ENCODE measurements around the gene TARBP1. TPM values are rescaled to one million over a fixed set of nuclear protein-coding genes. Genes with fewer than 3 reads are reported as not detected.
"Not testable (repeated sequence)": the region's sequence is repeated elsewhere in the genome, so short reads cannot be mapped to it uniquely, and the experiment has no call there.

TARBP1 gene
- polyA plus RNA-seq, 12 donors = 17.6 to 62.7 (median 36.1) TPM; not detected in 1

DNA sequence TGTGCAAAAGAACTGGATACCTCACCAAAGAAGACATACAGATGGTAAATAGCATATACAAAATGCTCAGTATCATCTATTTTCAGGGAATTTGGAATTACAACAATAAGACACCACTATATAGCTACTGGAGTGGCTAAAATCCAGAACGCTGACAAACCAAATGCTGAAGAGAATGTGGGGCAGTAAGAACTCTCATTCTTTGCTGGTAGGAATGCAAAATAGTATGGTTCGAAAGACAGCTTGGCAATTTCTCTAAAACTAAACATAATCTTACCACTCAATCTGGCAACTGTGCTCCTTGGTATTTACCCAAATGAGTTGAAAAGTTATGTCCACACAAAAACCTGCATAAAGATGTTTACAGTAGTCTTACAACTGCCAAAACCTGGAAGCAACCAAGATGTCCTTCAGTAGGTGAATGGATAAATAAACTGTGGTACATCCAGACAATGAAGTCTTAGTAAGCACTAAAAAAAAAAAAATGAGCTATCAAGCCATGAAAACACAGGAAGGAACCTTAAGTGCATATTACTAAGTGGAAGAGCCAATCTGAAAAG, 26.5 kb downstream of the TARBP1 start:
- no peak for DNase-seq

GRCh38 chr1:234440348-234440747, 38.6 kb downstream of the TARBP1 start:
- DNase-seq = no peak

DNA sequence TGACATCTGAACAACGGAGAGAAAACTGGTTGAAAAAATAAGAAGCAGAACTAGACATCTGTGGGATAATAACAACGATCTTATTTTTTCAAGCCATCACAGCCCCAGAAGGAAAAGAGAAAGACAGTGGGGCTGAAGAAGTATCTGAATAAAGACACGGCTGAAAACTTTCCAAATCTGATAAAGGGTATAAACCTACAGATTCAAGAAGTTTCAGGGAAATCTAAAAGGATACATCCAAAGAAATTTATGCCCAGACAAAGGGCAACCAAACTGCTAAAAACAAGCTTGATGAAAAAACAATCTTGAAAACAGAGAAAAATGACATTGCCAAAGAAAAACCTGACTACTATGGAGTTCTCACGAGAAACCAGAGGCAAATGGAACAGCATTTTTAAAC, 40.4 kb downstream of the TARBP1 start:
- DNase-seq = no peak

- no peak for DNase-seq
Observed at GRCh38 chr1:234437423-234438171, 41.4 kb downstream of the TARBP1 start.

DNA sequence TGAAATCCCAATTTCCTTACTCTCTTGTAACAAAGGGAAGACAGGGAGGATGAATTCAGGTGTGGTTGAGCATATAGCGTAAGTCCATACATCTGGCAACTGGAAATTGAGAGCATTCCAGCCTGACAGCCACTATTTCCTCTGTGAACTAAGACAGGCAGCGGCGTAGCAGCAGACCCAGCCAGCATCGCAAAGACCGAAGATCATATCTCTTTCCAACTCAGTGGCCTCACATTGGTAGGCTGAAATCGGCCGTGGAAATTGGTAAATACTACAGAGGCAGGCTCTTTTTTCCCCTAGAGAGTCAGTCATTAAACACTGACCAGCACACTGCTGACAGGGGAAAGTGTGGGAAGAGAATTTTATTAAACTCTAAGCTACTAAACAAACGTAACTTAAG, 43.4 kb downstream of the TARBP1 start:
- no peak for DNase-seq

DNA sequence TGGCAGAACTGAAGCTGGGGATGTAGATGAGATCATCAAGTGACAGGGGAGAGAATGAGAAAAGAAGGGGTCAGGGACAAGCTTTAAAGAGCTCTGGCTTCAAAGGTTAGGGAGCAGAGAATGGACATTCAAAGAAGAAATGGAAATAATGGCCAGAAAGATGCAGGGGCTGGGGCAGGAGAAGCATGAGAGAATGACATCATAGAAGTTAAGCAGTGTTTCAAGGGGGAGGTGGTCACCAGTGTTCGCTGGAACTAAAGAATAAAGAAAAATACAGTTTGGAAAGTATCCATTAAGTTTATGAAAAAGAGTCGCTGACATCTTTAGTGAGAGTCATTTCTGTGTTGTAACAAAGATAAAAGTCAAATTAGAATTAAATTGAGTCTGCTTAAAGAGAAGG, 44.3 kb downstream of the TARBP1 start:
- no peak for DNase-seq

- DNase-seq = no peak
Observed at GRCh38 chr1:234433563-234434285, 45.3 kb downstream of the TARBP1 start.

- DNase-seq = no peak
Observed at GRCh38 chr1:234431255-234431654, 47.7 kb downstream of the TARBP1 start.

DNA sequence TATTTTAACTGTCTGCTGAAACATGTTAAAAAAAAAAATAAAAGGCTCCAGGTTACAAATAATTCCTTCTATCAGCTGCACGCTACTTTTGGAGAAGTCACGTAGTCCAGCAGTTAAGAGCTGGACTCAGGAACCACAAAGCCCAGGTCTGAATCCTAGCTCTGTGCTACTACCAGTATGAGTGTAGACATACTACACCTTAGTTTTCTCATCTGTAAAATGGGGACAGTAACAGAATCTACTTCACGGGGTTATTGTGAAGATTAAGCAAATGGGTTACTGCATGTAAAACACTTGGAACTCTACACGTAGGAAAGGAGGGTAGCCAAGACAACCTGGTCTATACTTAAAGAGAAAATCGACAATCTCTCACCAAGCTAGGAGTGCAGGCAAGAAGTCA, 48.3 kb downstream of the TARBP1 start:
- no peak for DNase-seq

DNA sequence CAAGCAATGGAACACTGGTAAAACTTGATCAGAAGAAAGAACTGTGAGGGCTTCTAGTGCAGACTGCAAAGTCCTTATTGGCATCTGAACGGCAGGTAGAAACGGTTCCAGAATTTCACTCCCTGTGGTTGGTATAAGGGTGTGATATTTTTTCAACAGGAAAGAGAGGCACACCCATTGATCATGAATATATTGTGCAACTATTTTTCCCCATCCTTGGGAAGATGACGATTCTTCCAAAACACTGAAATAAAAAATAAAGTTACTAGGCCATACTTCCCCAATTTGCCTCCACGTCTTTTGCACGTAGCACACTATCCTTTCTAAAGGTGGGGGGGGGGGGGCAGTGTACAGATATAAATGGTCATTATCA, 49.6 kb downstream of the TARBP1 start:
- no peak for DNase-seq

DNA sequence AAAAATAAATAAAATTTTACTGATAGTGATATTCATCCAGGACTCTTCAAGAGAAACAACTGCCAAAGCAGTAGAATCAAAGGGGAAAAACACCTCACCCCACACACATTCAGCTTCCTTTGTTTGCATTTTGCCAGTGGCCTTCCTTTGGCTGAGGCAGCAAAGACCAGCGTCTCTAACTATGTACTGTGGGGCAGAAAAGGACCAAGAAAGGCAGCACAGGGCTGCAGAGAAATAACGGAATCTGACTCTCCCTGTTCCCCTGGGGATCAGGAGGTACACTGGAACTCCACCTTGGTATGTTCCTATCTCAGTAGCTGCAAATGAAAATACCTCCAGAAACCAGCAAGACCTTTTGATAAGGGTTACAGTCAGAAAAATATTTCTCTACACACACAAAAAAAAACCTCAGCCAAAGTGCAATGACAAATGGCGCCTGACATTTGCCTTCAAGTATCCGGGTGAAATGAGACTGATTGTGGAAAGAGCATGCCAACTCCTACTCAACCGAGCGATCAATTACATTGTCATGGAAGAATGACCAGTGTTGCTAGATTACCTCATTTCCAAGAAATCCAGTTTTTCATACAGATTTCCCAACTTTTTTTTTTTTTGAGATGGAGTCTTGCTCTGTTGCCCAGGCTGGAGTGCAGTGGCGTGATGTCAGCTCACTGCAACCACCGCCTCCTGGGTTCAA, 50.9 kb downstream of the TARBP1 start:
- no peak for DNase-seq

DNA sequence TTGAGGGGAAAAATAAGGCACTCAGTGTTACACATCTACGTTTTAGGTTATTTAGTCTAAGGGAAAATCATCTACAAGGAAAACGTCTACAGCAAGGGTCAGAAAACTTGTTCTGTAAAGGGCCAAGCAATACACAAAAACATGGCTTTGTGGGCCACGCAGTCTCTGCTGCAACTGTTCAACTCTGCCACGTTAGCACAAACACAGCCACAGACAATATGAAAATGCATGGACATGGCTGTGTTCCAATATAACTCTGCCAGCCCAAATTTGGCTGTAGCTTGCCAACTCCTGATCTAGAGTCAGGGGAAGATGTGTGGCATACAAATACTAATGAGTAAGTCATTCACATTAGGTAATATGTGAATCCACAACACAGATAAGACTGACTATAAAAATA, 65.0 kb downstream of the TARBP1 start:
- no peak for DNase-seq

DNA sequence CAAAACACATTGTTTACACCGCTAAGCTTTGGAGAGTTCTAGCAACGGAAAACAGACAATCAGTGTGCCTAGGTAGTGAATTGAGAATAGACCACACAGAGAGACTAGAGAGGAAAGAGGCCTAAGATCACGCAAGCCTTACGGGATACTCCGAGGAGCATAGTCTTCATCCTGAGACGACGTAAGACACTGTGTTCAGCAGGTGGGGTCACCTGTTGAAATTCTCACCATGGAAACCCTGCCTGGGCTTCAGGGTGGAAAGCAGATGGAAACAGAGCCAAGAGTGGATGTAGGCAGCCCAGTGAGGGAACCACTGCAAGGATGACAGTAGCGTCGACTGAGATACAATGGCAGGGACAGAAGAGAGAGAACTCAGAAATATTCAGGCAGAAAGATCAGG, 65.5 kb downstream of the TARBP1 start:
- DNase-seq = no peak

- no peak for DNase-seq
Observed at GRCh38 chr1:234412830-234413229, 66.1 kb downstream of the TARBP1 start.

- no peak for DNase-seq
Observed at GRCh38 chr1:234409328-234409727, 69.7 kb downstream of the TARBP1 start.

GRCh38 chr1:234408757-234409156, 70.2 kb downstream of the TARBP1 start:
- no peak for DNase-seq

DNA sequence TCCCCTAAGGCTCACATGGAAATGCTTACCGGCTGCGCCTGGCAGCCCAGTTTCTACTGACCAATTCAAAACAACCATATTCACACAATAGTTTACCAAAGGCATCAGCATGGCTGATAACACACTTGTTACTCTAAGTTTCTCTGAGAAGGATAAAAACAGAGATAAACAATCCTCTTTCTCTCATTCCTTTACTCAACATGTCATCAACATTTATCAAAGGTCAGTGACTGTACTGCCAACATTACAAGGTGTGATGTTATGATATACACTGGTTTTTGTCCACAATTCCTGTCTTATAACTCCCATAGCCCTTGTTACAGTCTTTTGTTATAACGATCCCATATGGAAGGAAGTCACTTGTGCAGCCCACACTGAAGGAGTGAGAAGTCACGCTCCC, 72.1 kb downstream of the TARBP1 start:
- DNase-seq = no peak

GRCh38 chr1:234405676-234406075, 73.3 kb downstream of the TARBP1 start:
- no peak for DNase-seq

DNA sequence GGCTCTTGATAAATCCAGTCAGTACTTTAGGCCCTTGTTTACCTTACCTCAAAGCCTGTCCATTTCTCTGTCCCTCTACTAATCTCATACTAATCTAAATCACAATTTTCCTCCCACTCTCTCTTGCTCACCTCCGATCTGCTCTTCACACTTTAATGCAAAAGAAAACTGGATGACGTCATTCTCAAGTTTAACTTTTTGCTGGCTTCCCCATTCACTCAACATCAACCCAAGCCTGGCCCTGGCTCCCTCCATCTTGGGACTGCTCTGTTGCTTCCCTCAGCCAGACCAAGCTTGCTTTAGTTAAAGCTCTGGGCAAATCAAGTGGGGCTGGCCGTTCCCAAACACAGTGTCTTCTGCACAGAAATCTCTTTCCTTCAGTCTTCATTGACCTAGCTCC, 76.0 kb downstream of the TARBP1 start:
- no peak for DNase-seq

DNA sequence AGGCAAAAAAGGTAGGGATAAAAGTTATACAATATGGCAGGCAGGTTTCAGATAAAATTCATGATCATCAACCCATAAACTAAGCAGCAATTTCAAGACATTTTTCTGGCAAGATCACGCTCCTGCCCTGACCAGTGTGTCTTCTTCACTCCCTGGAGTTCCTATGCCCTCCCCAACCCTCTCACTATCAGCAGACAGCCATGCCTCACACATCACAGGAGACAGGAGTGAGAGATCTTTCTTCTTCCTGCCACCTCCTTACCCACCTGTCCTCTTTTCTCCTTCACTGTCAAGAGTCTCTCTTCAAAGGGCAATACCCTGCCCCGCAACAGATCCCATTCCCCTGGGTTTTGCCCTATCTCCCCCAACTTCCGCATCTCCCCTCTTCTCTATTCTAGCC, 77.3 kb downstream of the TARBP1 start:
- no peak for DNase-seq

DNA sequence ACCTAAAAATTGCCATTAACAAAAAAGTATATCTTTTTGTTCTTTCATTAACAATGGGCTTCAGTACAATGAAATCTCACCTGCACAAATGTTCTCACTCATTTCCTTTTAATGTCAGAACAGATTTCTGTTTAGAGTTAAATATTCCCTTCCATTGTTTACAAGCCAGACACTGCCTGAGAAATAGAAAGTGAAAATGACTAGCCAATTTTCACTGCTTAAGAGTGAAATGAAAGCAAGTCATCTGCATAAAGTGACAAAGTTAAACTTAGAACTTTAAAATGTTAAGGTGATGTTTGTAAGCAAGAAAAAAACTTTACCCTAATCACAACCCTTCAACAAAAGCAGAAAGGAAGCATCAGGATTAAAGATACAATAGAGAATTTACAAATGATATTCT, 78.2 kb downstream of the TARBP1 start:
- DNase-seq = no peak

- not testable (repeated sequence) for DNase-seq
Observed at GRCh38 chr1:234399515-234399914, 79.5 kb downstream of the TARBP1 start.
